ENCODE measurements around the gene HSF2. TPM values are rescaled to one million over a fixed set of nuclear protein-coding genes. Genes with fewer than 3 reads are reported as not detected.

The HSF2 gene
- total RNA-seq, 2 donors from 2014 or later = 11.8 to 19.1 TPM

GRCh38 chr6:122363769-122364483 is 35.5 kb upstream of the HSF2 start:
- no peak for ATAC-seq (ENCODE audit: insufficient number of reproducible peaks, low FRiP score, low read depth)
- no peaks in the 10 kb centered on the region for H3K27me3 ChIP-seq (replicated peaks; ENCODE audit: insufficient read depth)
- no peaks in the 10 kb centered on the region for H3K4me1 ChIP-seq (ENCODE audit: control insufficient read depth in 1 of 2, low read depth in 2 of 2)
- no peaks in the 10 kb centered on the region for H3K9me3 ChIP-seq
- TF ChIP-seq, protein P1, sequence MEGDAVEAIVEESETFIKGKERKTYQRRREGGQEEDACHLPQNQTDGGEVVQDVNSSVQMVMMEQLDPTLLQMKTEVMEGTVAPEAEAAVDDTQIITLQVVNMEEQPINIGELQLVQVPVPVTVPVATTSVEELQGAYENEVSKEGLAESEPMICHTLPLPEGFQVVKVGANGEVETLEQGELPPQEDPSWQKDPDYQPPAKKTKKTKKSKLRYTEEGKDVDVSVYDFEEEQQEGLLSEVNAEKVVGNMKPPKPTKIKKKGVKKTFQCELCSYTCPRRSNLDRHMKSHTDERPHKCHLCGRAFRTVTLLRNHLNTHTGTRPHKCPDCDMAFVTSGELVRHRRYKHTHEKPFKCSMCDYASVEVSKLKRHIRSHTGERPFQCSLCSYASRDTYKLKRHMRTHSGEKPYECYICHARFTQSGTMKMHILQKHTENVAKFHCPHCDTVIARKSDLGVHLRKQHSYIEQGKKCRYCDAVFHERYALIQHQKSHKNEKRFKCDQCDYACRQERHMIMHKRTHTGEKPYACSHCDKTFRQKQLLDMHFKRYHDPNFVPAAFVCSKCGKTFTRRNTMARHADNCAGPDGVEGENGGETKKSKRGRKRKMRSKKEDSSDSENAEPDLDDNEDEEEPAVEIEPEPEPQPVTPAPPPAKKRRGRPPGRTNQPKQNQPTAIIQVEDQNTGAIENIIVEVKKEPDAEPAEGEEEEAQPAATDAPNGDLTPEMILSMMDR (IDR thresholded peaks at IDR 0.05) = no peak
- no peaks in the 10 kb centered on the region for H3K36me3 ChIP-seq
- no peak overlapping the region for H3K4me3 ChIP-seq
- H3K27ac ChIP-seq = no peak overlapping the region
- no peak for DNase-seq (ENCODE audit: low spot score)

DNA sequence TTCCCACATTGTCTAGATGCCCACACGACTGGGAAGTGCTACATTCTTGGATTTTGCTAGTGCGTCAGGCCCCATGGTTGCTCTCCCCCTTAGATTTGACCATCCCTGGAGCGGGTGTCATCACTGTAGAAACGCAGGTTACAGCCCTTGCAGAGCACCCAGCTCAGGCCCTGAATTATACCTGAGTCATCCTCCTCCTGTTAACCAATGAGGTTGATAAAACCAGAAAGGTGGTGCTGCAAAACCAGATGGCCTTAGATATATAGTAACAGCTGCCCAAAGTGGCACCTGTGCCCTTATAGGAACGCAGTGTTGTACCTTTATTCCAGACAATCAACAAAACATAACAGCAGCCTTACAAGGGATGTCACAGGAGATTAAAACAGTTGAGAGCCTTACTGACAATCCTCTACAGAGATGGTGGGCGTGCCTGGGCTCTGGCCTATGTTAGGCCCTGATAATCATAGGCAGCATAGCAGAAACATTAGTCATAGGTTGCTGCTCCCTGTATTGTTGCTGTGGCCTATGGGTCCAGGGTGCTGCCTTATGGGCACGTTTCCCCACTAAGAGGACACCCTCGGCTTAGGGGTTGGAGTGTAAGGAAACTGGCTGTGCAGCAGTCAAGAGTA is 33.6 kb upstream of the HSF2 start:
- no peaks in the 10 kb centered on the region for H3K27me3 ChIP-seq (replicated peaks; ENCODE audit: insufficient read depth)
- no peak overlapping the region for H3K4me3 ChIP-seq
- DNase-seq (ENCODE audit: low spot score) (no peak), ATAC-seq (ENCODE audit: insufficient number of reproducible peaks, low FRiP score, low read depth) (no peak)
- no peak overlapping the region for H3K27ac ChIP-seq
- H3K36me3 ChIP-seq = no peaks in the 10 kb centered on the region
- H3K4me1 ChIP-seq (ENCODE audit: control insufficient read depth in 1 of 2, low read depth in 2 of 2) = no peaks in the 10 kb centered on the region
- TF ChIP-seq, protein P1 (IDR thresholded peaks at IDR 0.05) = no peak
- H3K9me3 ChIP-seq = no peaks in the 10 kb centered on the region

GRCh38 chr6:122367171-122367570 is 32.3 kb upstream of the HSF2 start:
- Histone ChIP-seq H3K27ac (no peak overlapping the region), H3K27me3 (replicated peaks; ENCODE audit: insufficient read depth) (no peaks in the 10 kb centered on the region), H3K4me1 (ENCODE audit: control insufficient read depth in 1 of 2, low read depth in 2 of 2) (no peaks in the 10 kb centered on the region), H3K9me3 (no peaks in the 10 kb centered on the region), H3K36me3 (no peaks in the 10 kb centered on the region), H3K4me3 (no peak overlapping the region)
- TF ChIP-seq, protein P1 (IDR thresholded peaks at IDR 0.05) = no peak
- no peak for ATAC-seq (ENCODE audit: insufficient number of reproducible peaks, low FRiP score, low read depth)
- DNase-seq (ENCODE audit: low spot score) = no peak

DNA sequence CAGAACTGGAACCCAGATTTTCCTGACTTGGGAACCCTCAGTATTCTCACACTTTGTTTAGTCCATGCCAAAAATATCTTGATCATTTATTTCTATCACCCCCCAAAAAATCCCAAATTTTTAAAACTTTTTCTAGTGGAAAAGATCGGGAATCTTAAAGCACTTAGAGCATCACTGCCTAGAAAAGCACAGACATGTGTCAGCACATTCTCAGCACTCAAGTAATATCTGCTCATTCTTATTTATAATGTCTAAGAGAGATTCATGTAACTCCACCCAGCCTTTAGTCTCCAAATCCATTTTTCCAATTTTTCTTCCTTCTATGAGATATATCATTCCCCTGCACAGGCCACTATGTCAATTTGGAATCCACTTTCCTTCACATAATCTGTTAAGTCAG is 29.9 kb upstream of the HSF2 start:
- Histone ChIP-seq H3K4me1 (ENCODE audit: control insufficient read depth in 1 of 2, low read depth in 2 of 2) (no peaks in the 10 kb centered on the region), H3K27ac (no peak overlapping the region), H3K4me3 (no peak overlapping the region), H3K27me3 (replicated peaks; ENCODE audit: insufficient read depth) (no peaks in the 10 kb centered on the region), H3K9me3 (no peaks in the 10 kb centered on the region), H3K36me3 (no peaks in the 10 kb centered on the region)
- TF ChIP-seq, protein P1 (IDR thresholded peaks at IDR 0.05) = no peak
- ATAC-seq (ENCODE audit: insufficient number of reproducible peaks, low FRiP score, low read depth) = no peak
- no peak for DNase-seq (ENCODE audit: low spot score)

GRCh38 chr6:122372647-122373046 is 26.8 kb upstream of the HSF2 start:
- DNase-seq (ENCODE audit: low spot score) (no peak), ATAC-seq (ENCODE audit: insufficient number of reproducible peaks, low FRiP score, low read depth) (no peak)
- Histone ChIP-seq H3K27me3 (replicated peaks; ENCODE audit: insufficient read depth) (no peaks in the 10 kb centered on the region), H3K36me3 (no peaks in the 10 kb centered on the region), H3K27ac (no peak overlapping the region), H3K9me3 (no peaks in the 10 kb centered on the region), H3K4me1 (ENCODE audit: control insufficient read depth in 1 of 2, low read depth in 2 of 2) (no peaks in the 10 kb centered on the region), H3K4me3 (no peak overlapping the region)
- TF ChIP-seq, protein P1 (IDR thresholded peaks at IDR 0.05) = no peak
